Measurements from ENCODE around the gene CCNL2.
"Not testable (repeated sequence)": the region's sequence is repeated elsewhere in the genome, so short reads cannot be mapped to it uniquely, and the experiment has no call there.

CCNL2 gene

DNA sequence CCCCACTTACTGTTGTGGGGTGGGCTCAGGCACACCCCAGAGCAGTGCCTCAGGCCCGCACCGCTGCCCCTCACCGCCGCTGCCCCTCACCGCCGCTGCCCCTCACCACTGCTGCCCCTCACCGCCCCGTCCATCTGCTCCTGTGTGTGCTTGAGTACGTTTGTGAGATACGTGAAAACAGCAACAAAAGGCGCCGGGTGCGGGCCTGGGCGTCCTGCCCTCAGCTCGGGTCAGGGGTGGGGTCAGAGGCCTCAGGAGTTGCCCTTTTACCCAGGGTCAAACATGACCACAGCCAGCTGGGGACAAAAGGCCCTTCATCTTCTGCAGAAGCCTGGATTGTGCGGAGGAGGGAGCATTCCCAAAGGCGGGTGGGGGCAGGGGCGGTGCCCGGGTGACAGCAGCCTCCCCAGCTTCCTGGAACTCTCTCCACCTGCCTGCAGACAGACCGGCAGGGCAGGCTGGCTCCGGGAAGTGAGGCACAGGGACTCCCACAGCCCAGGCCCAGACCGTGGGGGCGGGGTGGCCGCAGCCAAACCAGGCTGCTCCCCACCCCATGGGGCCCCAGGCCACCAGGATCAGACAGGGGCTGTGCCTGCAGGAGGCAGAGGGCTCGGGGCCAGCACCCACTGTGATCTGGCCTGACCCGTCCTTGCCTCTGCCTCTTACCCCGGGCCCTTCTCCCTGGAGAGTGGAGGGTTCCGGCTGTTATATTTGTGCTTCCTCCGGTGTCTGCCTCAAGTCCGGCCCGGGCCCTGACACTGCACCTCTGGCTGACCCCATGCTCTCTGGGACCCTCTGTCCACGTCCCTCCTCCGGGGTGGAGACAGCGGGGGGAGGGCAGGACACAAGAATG, 34.0 kb upstream of the CCNL2 start:
- DNase-seq (ENCODE audit: extremely low read depth in 1 of 2, low read depth in 1 of 2): no peak

GRCh38 chr1:1432274-1432950, 33.3 kb upstream of the CCNL2 start:
- no peak for DNase-seq (ENCODE audit: extremely low read depth in 1 of 2, low read depth in 1 of 2)

DNA sequence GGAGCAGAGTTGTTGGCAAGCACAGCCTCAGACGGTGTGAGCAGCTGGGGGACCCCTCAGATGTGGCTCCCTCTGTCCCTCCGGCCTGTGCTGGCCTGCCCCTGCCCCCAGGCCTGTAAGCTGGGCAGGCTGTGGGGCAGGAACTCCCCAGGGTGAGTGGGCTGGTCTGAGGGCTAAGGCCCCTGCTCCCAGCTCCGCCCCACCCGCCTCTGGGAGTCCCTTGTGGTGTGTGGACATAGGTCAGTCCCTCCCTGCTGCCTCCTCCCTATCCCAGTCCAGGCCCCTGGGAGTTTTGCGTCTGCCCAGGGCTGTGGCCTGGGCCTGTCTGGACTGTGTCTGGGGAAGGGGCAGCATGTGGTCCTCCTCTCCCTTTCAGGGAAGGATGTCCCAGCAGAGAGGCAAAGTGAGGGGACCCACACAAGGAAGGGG, 32.7 kb upstream of the CCNL2 start:
- no peak for DNase-seq (ENCODE audit: extremely low read depth in 1 of 2, low read depth in 1 of 2)

GRCh38 chr1:1430992-1431844, 32.1 kb upstream of the CCNL2 start:
- DNase-seq (ENCODE audit: extremely low read depth in 1 of 2, low read depth in 1 of 2): no peak

- DNase-seq (ENCODE audit: extremely low read depth in 1 of 2, low read depth in 1 of 2): no peak
Measured at GRCh38 chr1:1430114-1430982, 31.2 kb upstream of the CCNL2 start.

GRCh38 chr1:1429671-1430073, 30.5 kb upstream of the CCNL2 start:
- DNase-seq (ENCODE audit: extremely low read depth in 1 of 2, low read depth in 1 of 2): no peak

DNA sequence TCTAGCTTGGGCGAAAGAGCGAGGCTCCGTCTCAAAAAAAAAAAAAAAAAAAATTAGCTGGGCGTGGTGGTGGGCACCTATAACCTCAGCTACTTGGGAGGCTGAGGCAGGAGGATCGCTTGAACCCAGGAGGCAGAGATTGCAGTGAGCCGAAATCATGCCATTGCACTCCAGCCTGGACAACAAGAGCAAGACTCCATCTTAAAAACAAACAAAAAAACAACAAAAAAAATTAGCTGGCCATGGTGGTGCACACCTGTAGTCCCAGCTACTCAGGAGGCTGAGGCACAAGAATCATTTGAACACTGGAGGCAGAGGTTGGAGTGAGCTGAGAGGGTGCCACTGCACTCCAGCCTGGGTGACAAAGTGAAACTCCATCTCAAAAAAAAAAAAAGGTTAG, 29.8 kb upstream of the CCNL2 start:
- not testable (repeated sequence) for DNase-seq (ENCODE audit: extremely low read depth in 1 of 2, low read depth in 1 of 2)

GRCh38 chr1:1428174-1428573, 29.0 kb upstream of the CCNL2 start:
- no peak for DNase-seq (ENCODE audit: extremely low read depth in 1 of 2, low read depth in 1 of 2)

- no peak for DNase-seq (ENCODE audit: extremely low read depth in 1 of 2, low read depth in 1 of 2)
Measured at GRCh38 chr1:1427820-1428148, 28.6 kb upstream of the CCNL2 start.

DNA sequence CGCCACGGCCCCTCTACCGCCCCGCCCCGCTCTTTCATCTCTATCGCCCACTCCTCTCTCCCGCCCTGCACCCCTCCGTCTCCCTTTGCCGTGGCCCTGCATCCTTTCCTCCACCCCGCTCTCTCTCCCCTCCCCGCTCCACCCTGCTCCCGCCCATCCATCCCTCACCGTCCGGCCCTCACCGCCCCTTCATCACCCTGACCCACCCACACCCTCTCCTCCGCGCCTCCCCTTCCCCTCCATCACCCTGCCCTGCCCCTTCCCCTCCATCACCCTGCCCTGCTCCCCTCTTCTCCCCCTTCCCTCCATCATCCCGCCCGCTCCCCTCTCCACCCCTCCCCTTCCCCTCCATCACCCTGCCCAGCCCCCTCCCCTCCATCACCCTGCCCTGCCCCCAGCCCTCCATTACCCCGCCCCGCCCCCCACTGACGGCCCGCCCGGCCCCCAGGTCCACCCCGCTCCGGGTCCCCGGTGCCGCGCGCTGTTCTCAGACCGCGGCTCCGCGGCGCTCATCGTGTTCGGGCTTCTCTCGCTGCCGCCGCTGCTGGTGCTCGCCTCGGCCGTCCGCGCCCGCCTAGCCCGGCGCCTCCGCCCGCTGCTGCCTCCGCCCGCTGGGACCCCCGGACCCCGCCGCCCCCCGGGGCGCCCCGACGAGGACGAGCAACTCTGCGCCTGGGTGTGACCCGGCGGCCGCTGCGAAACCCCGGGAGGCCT, 28.1 kb upstream of the CCNL2 start:
- DNase-seq (ENCODE audit: extremely low read depth in 1 of 2, low read depth in 1 of 2): no peak

DNA sequence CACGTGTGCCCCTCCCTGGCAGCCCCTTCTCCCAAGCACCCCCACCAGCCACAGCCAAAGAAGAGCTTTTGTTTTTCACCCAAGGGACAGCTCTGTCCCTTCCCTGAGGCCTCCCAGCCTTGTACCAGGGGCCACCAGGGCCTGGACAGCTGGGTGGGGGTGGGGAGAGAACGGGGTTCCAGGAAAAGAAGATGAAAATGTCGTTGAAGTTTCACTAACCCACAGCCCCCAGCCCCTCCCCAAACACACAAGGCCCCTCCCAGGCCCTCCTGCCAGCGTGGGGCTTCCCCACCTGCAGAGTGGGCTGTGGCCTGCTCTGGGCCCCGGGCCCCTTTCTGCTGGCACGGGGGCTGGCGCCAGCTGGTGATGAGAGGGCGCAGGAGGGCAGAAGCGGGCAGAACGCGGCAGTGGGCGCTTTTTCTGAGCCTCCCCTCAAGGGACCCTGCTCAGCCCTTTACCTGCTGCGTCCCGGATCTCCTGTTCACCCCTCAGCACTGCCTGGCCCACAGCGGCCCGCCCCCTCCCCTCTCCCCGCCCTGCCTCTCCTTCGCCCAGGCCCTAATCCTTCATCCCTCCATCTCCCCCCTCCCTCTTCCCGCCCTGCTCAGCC, 27.5 kb upstream of the CCNL2 start:
- no peak for DNase-seq (ENCODE audit: extremely low read depth in 1 of 2, low read depth in 1 of 2)

- no peak for DNase-seq (ENCODE audit: extremely low read depth in 1 of 2, low read depth in 1 of 2)
Measured at GRCh38 chr1:1425753-1426495, 26.8 kb upstream of the CCNL2 start.

DNA sequence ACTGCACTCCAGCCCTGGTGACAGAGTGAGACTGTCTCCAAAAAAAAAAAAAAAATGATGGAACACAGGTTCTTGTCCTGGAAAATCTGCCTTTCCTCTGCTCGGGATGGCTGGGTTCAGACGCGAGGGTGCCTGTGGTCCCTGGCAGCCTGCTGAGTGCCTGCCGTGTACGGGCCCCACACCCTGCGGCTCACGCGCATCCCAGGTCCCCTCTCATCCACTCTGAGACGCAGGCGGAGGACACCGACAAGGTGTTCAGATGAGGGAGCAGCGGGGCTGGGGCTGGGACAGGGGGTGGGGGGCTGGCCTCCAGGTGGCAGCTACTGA, 26.3 kb upstream of the CCNL2 start:
- DNase-seq (ENCODE audit: extremely low read depth in 1 of 2, low read depth in 1 of 2): no peak

DNA sequence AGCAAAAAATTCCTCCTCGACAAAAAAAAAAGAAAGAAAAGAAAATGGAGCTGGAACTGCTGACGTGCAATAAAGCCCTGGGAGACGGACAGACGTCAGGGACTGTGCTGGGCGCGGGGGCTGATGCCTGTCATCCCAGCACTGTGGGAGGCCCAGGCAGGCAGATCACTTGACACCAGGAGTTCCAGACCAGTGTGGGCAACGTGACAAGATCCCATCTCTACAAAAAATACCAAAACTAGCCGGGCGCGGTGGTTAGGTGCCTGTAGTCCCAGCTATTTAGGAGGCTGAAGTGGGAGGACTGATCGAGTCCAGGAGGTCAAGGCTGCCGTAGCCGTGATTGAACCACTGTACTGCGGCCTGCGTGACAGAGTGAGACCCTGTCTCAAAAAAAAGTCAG, 25.6 kb upstream of the CCNL2 start:
- DNase-seq (ENCODE audit: extremely low read depth in 1 of 2, low read depth in 1 of 2): no peak

DNA sequence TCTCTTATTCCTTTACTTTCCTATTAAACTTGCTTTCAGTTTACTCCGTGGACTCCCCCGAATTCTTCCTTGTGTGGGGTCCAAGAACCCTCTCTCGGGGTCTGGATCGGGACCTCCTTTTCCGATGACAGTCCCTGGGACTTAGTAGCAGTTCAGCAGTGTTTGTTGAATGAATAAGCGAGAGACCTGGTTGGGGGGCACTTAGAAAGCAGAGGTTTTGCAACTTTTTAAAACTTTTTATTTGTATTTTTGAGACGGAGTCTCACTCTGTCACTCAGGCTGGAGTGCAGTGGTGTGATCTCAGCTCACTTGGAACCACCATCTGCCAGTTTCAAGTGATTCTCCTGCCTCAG, 24.1 kb upstream of the CCNL2 start:
- DNase-seq (ENCODE audit: extremely low read depth in 1 of 2, low read depth in 1 of 2): no peak

- no peak for DNase-seq (ENCODE audit: extremely low read depth in 1 of 2, low read depth in 1 of 2)
Measured at GRCh38 chr1:1422465-1423244, 23.5 kb upstream of the CCNL2 start.

GRCh38 chr1:1421907-1422464, 22.9 kb upstream of the CCNL2 start:
- no peak for DNase-seq (ENCODE audit: extremely low read depth in 1 of 2, low read depth in 1 of 2)

Measured in activated CD8-positive, alpha-beta memory T cell treated with anti-CD3 and anti-CD28 coated beads for 1 hour (primary cell).